Colon (tissue), 2 donors: ENCODE results near the gene INPP5D.
"Not testable (repeated sequence)": the region's sequence is repeated elsewhere in the genome, so short reads cannot be mapped to it uniquely, and the experiment has no call there.

Experiments
- FAIRE-seq: peaks from 2 replicates; lab custom pipeline; 2012; peaks lifted over from hg19 to GRCh38; lab: Jason Lieb, UNC
- donor health status: control.
- donor health status: control.

Gene INPP5D

DNA sequence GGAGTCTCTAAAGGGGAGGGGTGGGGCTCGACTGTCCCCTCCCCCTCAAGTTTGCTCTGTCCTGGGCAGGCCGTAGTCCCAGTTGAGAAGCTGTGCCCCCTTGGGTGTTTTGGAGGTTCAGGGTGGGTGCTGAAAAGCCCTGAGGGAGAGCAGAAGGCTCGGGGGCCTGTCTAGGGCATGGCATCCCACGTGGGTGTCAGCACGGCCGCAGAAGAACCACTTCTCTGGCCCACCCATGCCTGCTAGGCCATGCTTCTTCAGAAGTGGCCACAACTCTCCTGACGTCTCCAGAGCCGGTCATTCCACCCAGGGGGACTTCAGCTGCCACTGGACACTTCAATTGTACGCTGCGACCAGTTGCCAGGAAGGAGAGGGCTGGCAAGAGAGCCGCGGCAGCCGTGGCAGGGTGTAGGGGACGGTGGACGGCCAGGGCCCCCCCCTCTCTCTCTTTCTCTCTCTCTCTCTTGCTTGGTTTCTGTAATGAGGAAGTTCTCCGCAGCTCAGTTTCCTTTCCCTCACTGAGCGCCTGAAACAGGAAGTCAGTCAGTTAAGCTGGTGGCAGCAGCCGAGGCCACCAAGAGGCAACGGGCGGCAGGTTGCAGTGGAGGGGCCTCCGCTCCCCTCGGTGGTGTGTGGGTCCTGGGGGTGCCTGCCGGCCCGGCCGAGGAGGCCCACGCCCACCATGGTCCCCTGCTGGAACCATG, at the start of gene INPP5D:
INPP5D (plus strand) TSS at position 546 of the 704 bp plus-strand sequence; CDS start at position 683, 137 bp downstream.
- FAIRE-seq = no peak

DNA sequence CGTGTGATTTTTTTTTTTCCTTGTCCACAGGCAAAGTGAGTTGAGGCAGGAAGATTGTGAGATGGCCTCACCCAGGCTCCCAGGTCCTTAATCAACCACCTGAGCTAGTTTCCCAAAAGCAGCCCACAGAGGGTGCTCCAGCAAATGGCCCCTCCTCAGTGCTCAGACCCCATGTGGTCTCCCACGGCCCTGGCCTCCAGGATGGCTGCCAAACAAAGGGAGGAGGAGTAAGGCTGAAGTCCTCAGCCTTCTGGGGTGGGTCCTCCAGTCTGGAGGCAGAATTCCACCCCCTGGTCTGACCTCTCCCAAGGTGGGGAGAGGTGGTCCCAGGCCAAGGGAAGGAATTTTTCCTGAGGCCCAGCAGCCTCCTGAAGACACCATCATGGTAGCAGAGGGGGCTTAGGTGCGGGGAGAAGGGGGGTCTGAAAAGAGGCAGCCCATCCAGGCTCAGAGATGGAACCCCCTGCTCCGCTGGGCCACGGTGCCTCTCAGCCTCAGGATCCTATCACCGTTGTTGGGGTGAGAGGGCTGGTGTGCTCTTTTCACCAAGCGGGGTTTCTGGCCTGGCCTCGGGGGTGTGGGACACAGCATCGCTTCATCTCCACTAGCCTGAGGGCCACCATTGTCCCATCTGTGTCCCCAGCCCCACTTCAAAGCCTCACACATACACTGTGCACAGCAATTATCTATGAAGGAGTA, 49.4 kb upstream of the INPP5D start:
- FAIRE-seq = no peak

DNA sequence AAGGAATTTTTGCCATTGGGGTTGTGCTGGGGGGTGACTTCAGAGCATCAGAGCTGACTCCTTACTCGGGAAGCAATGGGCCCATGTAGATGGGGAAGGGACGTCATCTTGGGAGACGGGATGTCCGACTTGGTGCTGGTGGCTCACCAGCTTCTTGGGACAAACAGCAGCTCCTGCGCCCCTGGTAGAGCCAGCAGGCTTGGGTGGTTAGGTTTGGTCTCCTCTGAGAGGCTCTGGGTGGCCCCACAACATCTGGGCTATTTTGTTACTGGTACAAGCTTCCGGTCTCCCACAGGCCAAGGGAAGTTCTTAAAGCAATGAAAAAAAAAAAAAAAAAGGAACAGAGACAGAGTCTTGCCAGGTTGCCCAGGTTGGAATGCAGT, 48.9 kb upstream of the INPP5D start:
- no peak for FAIRE-seq

- FAIRE-seq = no peak
These were observed 48.4 kb upstream of the INPP5D start for GRCh38 chr2:233011702-233012131.

- no peak for FAIRE-seq
These were observed 47.7 kb upstream of the INPP5D start for GRCh38 chr2:233012301-233012971.

DNA sequence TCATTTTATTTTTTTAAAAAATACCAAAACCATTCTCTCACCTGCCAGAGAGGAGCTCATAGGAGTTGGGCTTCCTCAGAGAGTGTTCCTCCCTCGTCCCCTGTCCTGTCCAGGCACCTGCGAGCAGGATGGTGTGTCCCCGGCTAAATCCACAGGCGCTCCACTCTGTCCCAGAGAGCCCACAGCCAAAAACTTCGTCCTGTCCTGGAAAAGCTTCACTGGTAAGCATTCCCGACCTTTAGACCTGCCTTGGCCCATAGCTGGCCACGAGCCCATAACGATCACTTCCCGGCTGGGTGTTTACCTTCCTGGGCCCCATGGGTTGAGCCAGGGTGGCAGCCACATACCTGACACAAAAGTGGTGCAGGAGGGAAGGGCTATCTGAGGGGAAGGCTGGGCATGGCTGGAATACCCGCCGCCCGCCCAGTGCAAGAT, 47.1 kb upstream of the INPP5D start, which contains the start of gene NGEF:
NGEF (minus strand) TSS at position 230 of the 435 bp plus-strand sequence. CDS start 38,366 bp downstream, outside the sequence.
- no peak for FAIRE-seq

DNA sequence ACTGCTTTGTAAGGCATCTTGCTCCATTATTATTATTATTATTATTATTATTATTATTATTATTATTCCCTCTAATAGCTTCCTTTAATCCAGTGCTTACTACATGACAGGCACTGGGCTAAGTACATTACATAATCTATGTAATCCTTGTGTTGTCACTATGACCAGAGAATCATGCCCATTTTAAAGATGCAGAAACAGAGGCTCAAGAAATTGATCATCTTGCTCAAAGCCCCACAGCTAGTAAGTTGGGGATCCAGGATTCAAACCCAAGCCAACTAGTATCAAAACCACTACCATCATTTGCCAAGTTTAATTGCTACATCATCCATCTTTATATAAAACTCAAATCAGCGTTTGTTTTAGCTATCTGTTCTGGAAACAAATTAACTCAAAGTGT, 46.5 kb upstream of the INPP5D start:
- FAIRE-seq = no peak

GRCh38 chr2:233015019-233015645, 45.0 kb upstream of the INPP5D start:
- no peak for FAIRE-seq

- no peak for FAIRE-seq
These were observed 42.2 kb upstream of the INPP5D start for GRCh38 chr2:233017947-233018346.

GRCh38 chr2:233019610-233020009, 40.5 kb upstream of the INPP5D start:
- FAIRE-seq = not testable (repeated sequence)

DNA sequence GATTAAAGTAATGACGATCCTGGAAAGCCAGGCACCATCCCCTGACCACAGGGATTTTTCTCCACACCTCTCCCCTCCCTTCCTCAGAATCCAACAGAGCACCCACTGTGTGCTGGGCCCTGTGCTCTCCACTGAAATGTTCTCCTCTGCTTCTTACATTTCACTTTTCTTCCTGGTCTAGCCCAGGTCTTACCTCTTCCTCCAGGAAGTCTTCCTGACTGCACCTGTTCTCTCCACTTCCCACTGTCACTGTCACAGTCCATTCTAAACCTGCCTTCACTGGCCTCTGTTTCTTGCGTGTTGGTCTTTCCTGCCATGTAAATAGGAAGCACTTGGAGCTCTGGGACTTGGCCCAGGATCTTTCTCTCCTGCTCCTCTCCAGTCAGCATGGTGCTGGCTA, 39.7 kb upstream of the INPP5D start:
- FAIRE-seq = no peak

DNA sequence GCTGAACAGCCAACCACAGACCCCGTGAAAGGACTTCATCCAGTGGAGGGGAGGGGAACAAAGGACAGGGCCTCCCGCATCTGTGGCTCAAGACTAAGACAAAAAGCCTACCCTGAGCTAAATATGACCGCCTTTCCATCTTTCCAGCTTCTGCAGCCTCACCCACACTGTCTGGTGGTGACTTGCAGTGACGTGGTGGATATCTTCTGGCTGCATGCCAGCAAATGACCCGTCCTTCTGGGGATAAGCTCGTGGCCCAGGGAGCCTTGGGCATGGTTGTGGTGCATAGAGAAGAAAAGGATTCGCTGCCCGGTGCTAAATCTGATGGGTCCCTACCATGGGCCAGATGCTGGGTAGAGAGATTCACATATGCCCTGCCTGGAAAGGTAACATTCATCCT, 38.4 kb upstream of the INPP5D start:
- FAIRE-seq = no peak

DNA sequence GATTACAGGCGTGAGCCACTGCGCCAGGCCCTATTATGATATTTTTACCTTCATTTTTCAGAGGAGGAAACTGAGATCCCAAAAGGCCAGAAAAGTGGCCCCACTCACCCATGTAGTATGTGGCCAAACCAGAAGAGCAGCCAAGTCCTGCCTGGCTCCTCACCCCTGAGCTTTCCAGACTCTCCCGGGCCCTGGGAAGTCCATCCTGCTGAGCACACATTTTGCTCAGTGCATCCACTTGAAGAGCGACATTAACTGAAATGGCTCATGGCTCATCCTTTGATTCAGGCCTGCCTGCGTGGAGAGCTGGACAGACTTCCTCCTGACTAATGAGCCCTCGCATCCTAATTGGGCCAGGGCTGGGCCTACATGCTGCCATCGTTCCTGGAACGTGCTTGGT, 37.6 kb upstream of the INPP5D start:
- FAIRE-seq = no peak

DNA sequence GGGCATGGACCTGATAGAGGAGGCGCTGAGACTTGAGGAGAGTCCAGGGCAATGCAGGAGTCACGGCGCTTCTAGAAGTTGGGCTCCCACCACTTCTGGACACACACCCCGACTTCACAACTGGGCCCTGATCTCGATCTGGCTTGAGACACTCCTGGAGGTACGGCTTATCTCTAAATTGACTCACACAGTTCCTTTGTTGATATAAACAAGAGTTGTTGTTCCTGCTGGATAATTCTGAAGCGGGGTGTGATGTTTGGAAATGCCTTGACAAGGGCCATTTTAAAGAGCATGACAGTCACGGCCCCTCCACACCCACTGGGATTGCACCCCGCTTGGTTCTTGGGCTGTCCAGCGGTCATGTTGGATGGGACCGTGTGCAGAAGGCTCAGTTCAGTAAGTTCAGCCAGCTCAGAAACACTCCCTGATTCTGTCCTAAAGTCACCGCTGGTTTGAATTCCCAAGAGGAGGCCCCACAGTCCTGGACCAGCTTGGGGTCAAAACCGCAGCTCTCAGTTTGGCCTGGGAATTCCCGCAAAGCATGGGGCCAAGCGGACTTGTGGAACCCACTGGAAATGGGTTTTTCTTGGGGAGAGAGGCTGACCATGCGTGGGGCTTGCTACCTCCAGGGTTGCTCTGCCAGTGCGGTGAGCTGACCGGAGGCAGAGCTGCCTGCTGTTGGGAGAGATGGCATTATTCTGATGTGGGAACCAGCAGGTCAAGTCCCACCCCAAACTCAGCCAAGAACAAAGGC, 37.0 kb upstream of the INPP5D start:
- FAIRE-seq = no peak

DNA sequence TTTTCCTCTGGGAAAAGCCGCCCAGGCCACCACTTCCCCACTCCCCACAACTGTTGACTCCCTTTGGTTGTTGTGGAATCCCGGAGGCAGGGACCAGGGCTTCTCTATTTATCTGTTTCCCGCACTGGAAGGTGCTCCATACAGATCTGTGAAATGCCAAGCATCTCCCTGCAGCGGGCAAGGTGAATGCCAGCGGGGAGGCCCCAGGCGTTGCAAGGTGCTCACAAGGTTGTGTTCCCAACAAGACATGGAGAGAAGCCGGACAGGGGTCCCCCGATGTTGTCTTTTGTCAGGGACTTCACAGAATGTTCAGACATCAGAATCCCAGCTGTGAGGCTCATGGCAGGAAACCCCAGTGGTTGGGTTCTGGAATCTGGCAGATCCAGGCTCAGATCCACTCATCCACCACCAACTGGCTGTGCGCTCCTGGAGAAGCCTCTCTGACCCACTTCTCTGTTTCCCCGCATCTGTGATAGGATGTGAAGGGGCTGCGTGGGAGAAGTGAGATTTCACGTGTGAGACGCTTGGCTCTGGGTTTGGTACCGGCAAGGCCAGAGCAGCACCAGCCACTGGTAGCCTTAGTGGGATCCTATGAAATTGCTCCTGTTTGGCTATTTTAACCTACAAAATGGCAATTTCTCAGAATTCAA, 36.3 kb upstream of the INPP5D start:
- FAIRE-seq = no peak

DNA sequence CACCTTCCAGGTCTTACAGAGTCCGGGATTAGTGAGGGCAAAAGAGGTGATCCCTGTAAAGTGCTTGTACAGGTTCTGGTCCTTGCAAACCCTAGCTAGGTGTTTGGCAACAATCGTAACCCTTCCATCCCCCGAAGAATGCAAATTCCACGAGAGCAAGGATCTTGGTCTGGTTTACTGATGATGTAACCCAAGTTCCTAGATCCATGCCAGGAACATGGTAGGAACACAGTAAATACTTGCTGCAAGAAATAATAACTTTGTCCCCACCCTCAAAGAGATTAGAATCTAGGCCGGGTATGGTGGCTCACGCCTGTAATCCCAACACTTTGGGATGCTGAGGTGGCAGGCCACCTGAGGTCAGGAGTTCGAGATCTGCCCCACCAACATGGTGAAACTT, 34.4 kb upstream of the INPP5D start:
- FAIRE-seq = no peak

- FAIRE-seq = no peak
These were observed 33.8 kb upstream of the INPP5D start for GRCh38 chr2:233026198-233026813.

- no peak for FAIRE-seq
These were observed 30.8 kb upstream of the INPP5D start for GRCh38 chr2:233029321-233029720.

GRCh38 chr2:233031556-233032500, 28.3 kb upstream of the INPP5D start:
- FAIRE-seq = no peak
